ENCODE measurements around the gene HVCN1.
"Not testable (repeated sequence)": the region's sequence is repeated elsewhere in the genome, so short reads cannot be mapped to it uniquely, and the experiment has no call there.

The HVCN1 gene

DNA sequence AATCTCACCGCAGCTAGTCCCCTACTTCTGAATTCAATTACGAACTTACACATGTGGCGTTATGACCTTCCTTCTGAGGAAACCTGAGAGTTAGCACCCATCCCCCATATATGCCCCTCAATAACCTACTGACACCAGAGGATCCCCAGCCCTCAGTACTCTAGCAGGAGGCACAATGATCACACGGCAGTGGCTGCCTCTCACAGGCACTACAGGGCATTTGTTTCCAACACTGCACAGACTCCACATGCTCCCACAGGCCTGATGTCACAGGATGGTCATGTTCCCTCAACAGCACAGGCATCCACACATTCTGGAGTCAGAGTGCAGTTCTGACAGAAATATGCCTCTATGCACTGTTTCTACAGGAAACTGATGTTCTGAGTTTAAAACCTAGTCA is 36.4 kb upstream of the HVCN1 start:
- no peak overlapping the region for H3K9ac ChIP-seq
- peaks cover 11% of the 10 kb centered on the region for H3K4me1 ChIP-seq
- no peak overlapping the region for H2AFZ ChIP-seq
- no peaks in the 10 kb centered on the region for H3K9me3 ChIP-seq (ENCODE audit: control insufficient read depth, low read length)
- no peaks in the 10 kb centered on the region for H3K27me3 ChIP-seq (ENCODE audit: control insufficient read depth, insufficient read depth, low read length)
- no peak overlapping the region for H3K4me3 ChIP-seq (ENCODE audit: low read depth, low read length)
- H3K27ac ChIP-seq: no peak overlapping the region
- peaks cover 18% of the 10 kb centered on the region for H3K79me2 ChIP-seq
- TF ChIP-seq, protein P1, sequence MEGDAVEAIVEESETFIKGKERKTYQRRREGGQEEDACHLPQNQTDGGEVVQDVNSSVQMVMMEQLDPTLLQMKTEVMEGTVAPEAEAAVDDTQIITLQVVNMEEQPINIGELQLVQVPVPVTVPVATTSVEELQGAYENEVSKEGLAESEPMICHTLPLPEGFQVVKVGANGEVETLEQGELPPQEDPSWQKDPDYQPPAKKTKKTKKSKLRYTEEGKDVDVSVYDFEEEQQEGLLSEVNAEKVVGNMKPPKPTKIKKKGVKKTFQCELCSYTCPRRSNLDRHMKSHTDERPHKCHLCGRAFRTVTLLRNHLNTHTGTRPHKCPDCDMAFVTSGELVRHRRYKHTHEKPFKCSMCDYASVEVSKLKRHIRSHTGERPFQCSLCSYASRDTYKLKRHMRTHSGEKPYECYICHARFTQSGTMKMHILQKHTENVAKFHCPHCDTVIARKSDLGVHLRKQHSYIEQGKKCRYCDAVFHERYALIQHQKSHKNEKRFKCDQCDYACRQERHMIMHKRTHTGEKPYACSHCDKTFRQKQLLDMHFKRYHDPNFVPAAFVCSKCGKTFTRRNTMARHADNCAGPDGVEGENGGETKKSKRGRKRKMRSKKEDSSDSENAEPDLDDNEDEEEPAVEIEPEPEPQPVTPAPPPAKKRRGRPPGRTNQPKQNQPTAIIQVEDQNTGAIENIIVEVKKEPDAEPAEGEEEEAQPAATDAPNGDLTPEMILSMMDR (IDR thresholded peaks at IDR 0.05): no peak
- H3K4me2 ChIP-seq (ENCODE audit: low read length): no peak overlapping the region
- no peaks in the 10 kb centered on the region for H3K36me3 ChIP-seq (ENCODE audit: control insufficient read depth, insufficient read depth, low read length)

- H3K9me3 ChIP-seq (ENCODE audit: control insufficient read depth, low read length); H3K27ac ChIP-seq; H3K9ac ChIP-seq; H3K4me1 ChIP-seq; H3K36me3 ChIP-seq (ENCODE audit: control insufficient read depth, insufficient read depth, low read length); H3K27me3 ChIP-seq (ENCODE audit: control insufficient read depth, insufficient read depth, low read length); H3K4me3 ChIP-seq (ENCODE audit: low read depth, low read length); H2AFZ ChIP-seq; H3K4me2 ChIP-seq (ENCODE audit: low read length): not testable (repeated sequence)
- peaks cover 12% of the 10 kb centered on the region for H3K79me2 ChIP-seq
Measured at GRCh38 chr12:110722892-110723291, 34.0 kb upstream of the HVCN1 start.

GRCh38 chr12:110721570-110721969 is 32.7 kb upstream of the HVCN1 start:
- no peak overlapping the region for H2AFZ ChIP-seq
- no peaks in the 10 kb centered on the region for H3K27me3 ChIP-seq (ENCODE audit: control insufficient read depth, insufficient read depth, low read length)
- peaks cover 6% of the 10 kb centered on the region for H3K79me2 ChIP-seq
- H3K36me3 ChIP-seq (ENCODE audit: control insufficient read depth, insufficient read depth, low read length): no peaks in the 10 kb centered on the region
- no peak overlapping the region for H3K4me3 ChIP-seq (ENCODE audit: low read depth, low read length)
- no peaks in the 10 kb centered on the region for H3K9me3 ChIP-seq (ENCODE audit: control insufficient read depth, low read length)
- peaks cover 2% of the 10 kb centered on the region for H3K4me1 ChIP-seq
- H3K27ac ChIP-seq: no peak overlapping the region
- TF ChIP-seq, protein P1 (IDR thresholded peaks at IDR 0.05): no peak
- no peak overlapping the region for H3K9ac ChIP-seq
- no peak overlapping the region for H3K4me2 ChIP-seq (ENCODE audit: low read length)

DNA sequence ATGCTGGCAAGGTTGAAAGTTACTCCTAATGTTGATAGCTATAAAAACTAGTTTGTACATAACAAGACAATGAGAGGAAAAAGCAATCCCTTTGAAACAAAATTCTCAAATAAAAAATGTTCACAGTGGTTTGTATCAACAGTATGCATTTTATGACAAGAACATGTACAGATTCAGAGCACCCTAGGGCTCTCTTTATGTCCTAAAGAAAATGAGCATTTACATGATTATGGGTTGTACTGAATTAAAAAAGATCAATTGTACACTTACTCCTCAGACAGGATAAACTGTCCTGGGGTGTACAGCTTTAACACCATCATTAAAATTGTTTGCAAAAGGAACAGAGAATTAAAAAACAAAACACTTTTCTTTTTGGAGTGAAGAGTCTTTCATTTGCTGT is 31.6 kb upstream of the HVCN1 start:
- Histone ChIP-seq H3K79me2 (peaks cover 3% of the 10 kb centered on the region), H3K9me3 (ENCODE audit: control insufficient read depth, low read length) (no peaks in the 10 kb centered on the region), H3K9ac (no peak overlapping the region), H2AFZ (no peak overlapping the region), H3K4me3 (ENCODE audit: low read depth, low read length) (no peak overlapping the region), H3K4me2 (ENCODE audit: low read length) (no peak overlapping the region), H3K4me1 (peaks cover 2% of the 10 kb centered on the region), H3K27me3 (ENCODE audit: control insufficient read depth, insufficient read depth, low read length) (no peaks in the 10 kb centered on the region), H3K36me3 (ENCODE audit: control insufficient read depth, insufficient read depth, low read length) (no peaks in the 10 kb centered on the region), H3K27ac (no peak overlapping the region)
- TF ChIP-seq, protein P1 (IDR thresholded peaks at IDR 0.05): no peak

GRCh38 chr12:110718222-110718908 is 29.4 kb upstream of the HVCN1 start:
- Histone ChIP-seq H3K27me3 (ENCODE audit: control insufficient read depth, insufficient read depth, low read length) (no peaks in the 10 kb centered on the region), H3K4me2 (ENCODE audit: low read length) (no peak overlapping the region), H3K36me3 (ENCODE audit: control insufficient read depth, insufficient read depth, low read length) (no peaks in the 10 kb centered on the region)

More at GRCh38 chr12:110718222-110718908, 29.4 kb upstream of the HVCN1 start:
- H2AFZ ChIP-seq: no peak overlapping the region
- no peak overlapping the region for H3K9ac ChIP-seq
- no peaks in the 10 kb centered on the region for H3K9me3 ChIP-seq (ENCODE audit: control insufficient read depth, low read length)
- H3K4me3 ChIP-seq (ENCODE audit: low read depth, low read length): no peak overlapping the region
- TF ChIP-seq, protein P1 (IDR thresholded peaks at IDR 0.05): no peak
- H3K4me1 ChIP-seq: no peaks in the 10 kb centered on the region
- no peaks in the 10 kb centered on the region for H3K79me2 ChIP-seq
- H3K27ac ChIP-seq: no peak overlapping the region

All from parathyroid adenoma (tissue), 2 donors.